Right lobe of liver (tissue), 4 donors: ENCODE results near the gene DOCK3.
"Not testable (repeated sequence)": the region's sequence is repeated elsewhere in the genome, so short reads cannot be mapped to it uniquely, and the experiment has no call there.

Experiments
- CTCF ChIP-seq, 4 donors: fragments of 200-600 bp in 3 of 4; fragments of 450-650 bp in 1 of 4; IDR thresholded peaks; one replicate each; pipeline versions ENCODE4 v1.5.1 to v1.8.0; 2016 to 2022; ENCODE audit warnings: antibody characterized with exemption in 4 of 4, mild to moderate bottlenecking in 2 of 4
- POLR2A ChIP-seq: fragments of 450-650 bp; IDR thresholded peaks from one replicate; pipeline ENCODE4 v1.6.1; 2017; ENCODE audit warnings: antibody characterized with exemption, mild to moderate bottlenecking
- donor health status: DM: no; HTN: no; CAD: no.
- donor health status: DM: no; HTN: no; CAD: no.
- donor health status: DM: no; HTN: yes; CAD: no.

- TF ChIP-seq CTCF (IDR thresholded peaks at IDR 0.05); POLR2A: not testable (repeated sequence)
Measured at GRCh38 chr3:51131607-51132006, 456.9 kb downstream of the DOCK3 start.
